ENCODE measurements around the gene MYO15B. TPM values are rescaled to one million over a fixed set of nuclear protein-coding genes. Genes with fewer than 3 reads are reported as not detected.

MYO15B gene
- total RNA-seq, 1 experiment from 2014 or later, result 30.3 TPM

- CTCF ChIA-PET, result interaction anchor here (1.3 to 2.4 kb wide), 4 partner anchors 9 to 119 kb away, joined by 3 to 12 read pairs (median 7); a partner anchor contains a TSS
- BruUV-seq (replicated peaks), result no TSS peak
- H3K9ac ChIP-seq (ENCODE audit: low read length), result no peak overlapping the region
- TF ChIP-seq RAD21 (IDR thresholded peaks at IDR 0.05; ENCODE audit: low read depth) (no peak), POLR2AphosphoS5 (IDR thresholded peaks at IDR 0.05; ENCODE audit: low read depth, low read length) (no peak), EZH2phosphoT487 (IDR thresholded peaks at IDR 0.05; ENCODE audit: borderline replicate concordance) (no peak), EGR1 (IDR thresholded peaks at IDR 0.05; ENCODE audit: low read depth) (no peak)
- no peaks in the 10 kb centered on the region for H3K27me3 ChIP-seq (ENCODE audit: insufficient read depth, low read length)
- H3K4me3 ChIP-seq (replicated peaks in 1 of 2; ENCODE audit: low read depth in 1 of 2, low read length in 2 of 2), result no peak overlapping the region
- RAD21 ChIA-PET (ENCODE audit: low non-redundant PET in 1 of 2, low total read pairs in 2 of 2, uncharacterized antibody in 2 of 2, unreplicated experiment in 2 of 2), result interaction anchor here in 1 of 2 experiments (1.4 kb wide), 1 partner anchor 121 kb away, joined by 4 read pairs; no protein-coding TSS in a partner anchor
- intact Hi-C loops (cut with micrococcal nuclease), result no loop called here
- DNase-seq (ENCODE audit: low read depth, low spot score) (no peak), ATAC-seq (no peak)
- H3K4me1 ChIP-seq (ENCODE audit: control insufficient read depth in 1 of 2, insufficient read depth in 2 of 2, low read length in 2 of 2), result peaks cover 12 to 17% of the 10 kb centered on the region in 2 experiments
- POLR2A ChIA-PET, result interaction anchor here (1.1 to 1.2 kb wide), 2 partner anchors 28 to 91 kb away, joined by 3 to 5 read pairs; no protein-coding TSS in a partner anchor
- no peaks in the 10 kb centered on the region for H3K79me2 ChIP-seq (ENCODE audit: insufficient read depth, low read length)
- H2AFZ ChIP-seq (ENCODE audit: low read depth, low read length, poor library complexity, severe bottlenecking), result no peak overlapping the region
- H3K9me2 ChIP-seq (ENCODE audit: insufficient read depth), result no peaks in the 10 kb centered on the region
- no peak overlapping the region for H3K4me2 ChIP-seq (ENCODE audit: low read length)
- no peaks in the 10 kb centered on the region for H4K20me1 ChIP-seq (ENCODE audit: insufficient read depth)
- no peaks in the 10 kb centered on the region for H3K36me3 ChIP-seq (ENCODE audit: control insufficient read depth in 1 of 2, insufficient read depth in 2 of 2, low read length in 2 of 2)
- H3K27ac ChIP-seq (ENCODE audit: low read depth, low read length), result no peak overlapping the region
- H3K9me3 ChIP-seq (ENCODE audit: control insufficient read depth in 1 of 2, insufficient read depth in 1 of 2, low read depth in 1 of 2, low read length in 2 of 2), result no peaks in the 10 kb centered on the region
Measured at GRCh38 chr17:75629157-75629556, 41.6 kb downstream of the MYO15B start.

DNA sequence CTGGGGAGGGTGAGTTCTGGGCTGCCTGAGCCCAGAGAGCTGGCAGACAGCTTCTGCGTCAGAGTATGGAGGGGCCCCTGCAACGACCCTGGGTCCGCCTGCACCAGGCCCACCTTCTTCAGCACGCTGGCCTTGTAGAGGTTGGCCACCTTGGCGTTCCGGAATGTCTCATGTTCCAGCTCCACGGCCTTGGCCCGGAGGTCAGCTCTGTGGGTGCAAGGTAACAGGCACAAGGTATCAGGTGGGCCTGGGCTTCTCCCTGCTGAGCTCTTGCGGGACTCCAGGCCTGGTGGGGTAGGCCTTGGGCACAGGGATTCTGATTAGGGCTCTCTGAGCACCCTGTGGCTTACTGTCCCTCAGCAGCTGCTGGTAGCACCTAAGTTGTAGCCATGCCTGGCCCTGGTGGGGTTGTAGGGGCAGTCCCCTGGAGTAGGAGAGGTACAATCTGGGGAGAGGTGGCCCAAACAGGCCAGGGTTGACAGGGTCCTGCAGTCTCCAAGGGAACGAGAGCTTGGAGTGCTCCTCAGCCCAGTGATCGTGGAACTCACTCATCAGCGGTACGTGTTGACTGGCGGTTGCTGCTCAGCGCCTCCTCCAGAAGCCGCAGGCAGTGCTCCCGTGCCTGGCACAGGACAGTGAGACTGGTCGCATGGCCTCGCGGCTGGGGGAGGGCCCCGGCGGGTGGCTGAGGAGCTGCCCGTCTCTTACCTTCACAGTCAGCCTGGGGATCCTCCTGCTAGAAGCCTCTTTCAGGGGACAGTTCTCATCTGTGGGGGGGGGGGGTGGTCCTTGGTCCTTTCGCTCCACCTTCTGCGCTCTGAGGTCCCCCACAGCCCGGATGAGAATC is 42.7 kb downstream of the MYO15B start:
- Histone ChIP-seq H3K36me3 (ENCODE audit: control insufficient read depth in 1 of 2, insufficient read depth in 2 of 2, low read length in 2 of 2) (no peaks in the 10 kb centered on the region), H3K9ac (ENCODE audit: low read length) (no peak overlapping the region), H3K4me3 (replicated peaks in 1 of 2; ENCODE audit: low read depth in 1 of 2, low read length in 2 of 2) (no peak overlapping the region), H2AFZ (ENCODE audit: low read depth, low read length, poor library complexity, severe bottlenecking) (no peak overlapping the region), H3K4me2 (ENCODE audit: low read length) (no peak overlapping the region), H3K79me2 (ENCODE audit: insufficient read depth, low read length) (no peaks in the 10 kb centered on the region), H3K4me1 (ENCODE audit: control insufficient read depth in 1 of 2, insufficient read depth in 2 of 2, low read length in 2 of 2) (peaks cover 15 to 22% of the 10 kb centered on the region in 2 experiments), H4K20me1 (ENCODE audit: insufficient read depth) (no peaks in the 10 kb centered on the region), H3K27me3 (ENCODE audit: insufficient read depth, low read length) (no peaks in the 10 kb centered on the region), H3K27ac (ENCODE audit: low read depth, low read length) (no peak overlapping the region), H3K9me2 (ENCODE audit: insufficient read depth) (no peaks in the 10 kb centered on the region), H3K9me3 (ENCODE audit: control insufficient read depth in 1 of 2, insufficient read depth in 1 of 2, low read depth in 1 of 2, low read length in 2 of 2) (no peaks in the 10 kb centered on the region)
- POLR2A ChIA-PET, result interaction anchor here (1.1 to 1.5 kb wide), 3 partner anchors 29 to 150 kb away, joined by 3 to 5 read pairs (median 4); a partner anchor contains a TSS
- BruUV-seq (replicated peaks), result no TSS peak
- CTCF ChIA-PET, result interaction anchor here (1.3 to 2.4 kb wide), 4 partner anchors 10 to 117 kb away, joined by 3 to 12 read pairs (median 7); a partner anchor contains a TSS
- intact Hi-C loops (cut with micrococcal nuclease), result loop anchor here (5.0 kb wide), 1 partner anchor 113 kb away; the partner anchor contains the start of genes CASKIN2 and TSEN54
- no peak for ATAC-seq
- RAD21 ChIA-PET (ENCODE audit: low non-redundant PET in 1 of 2, low total read pairs in 2 of 2, uncharacterized antibody in 2 of 2, unreplicated experiment in 2 of 2), result interaction anchor here in 1 of 2 experiments (0.5 kb wide), 1 partner anchor 118 kb away, joined by 3 read pairs; no protein-coding TSS in a partner anchor
- no peak for DNase-seq (ENCODE audit: low read depth, low spot score)
- TF ChIP-seq ELF1 (IDR thresholded peaks at IDR 0.05; ENCODE audit: borderline replicate concordance, low read depth), result no peak
- no peak for TF ChIP-seq ZBTB33 (IDR thresholded peaks at IDR 0.05; ENCODE audit: extremely low read depth, insufficient replicate concordance, low read length)
- no peak for TF ChIP-seq EZH2phosphoT487 (IDR thresholded peaks at IDR 0.05; ENCODE audit: borderline replicate concordance)
- TF ChIP-seq SP1 (IDR thresholded peaks at IDR 0.05; ENCODE audit: low read depth), result no peak
- no peak for TF ChIP-seq REST (IDR thresholded peaks at IDR 0.05; ENCODE audit: low read depth)
- TF ChIP-seq EGR1 (IDR thresholded peaks at IDR 0.05; ENCODE audit: low read depth), result no peak
- TF ChIP-seq MAX (IDR thresholded peaks at IDR 0.05), result no peak
- TF ChIP-seq CEBPB (IDR thresholded peaks at IDR 0.05; ENCODE audit: low read depth), result no peak
- no peak for TF ChIP-seq TCF7L2 (IDR thresholded peaks at IDR 0.05; ENCODE audit: borderline replicate concordance, extremely low read depth, insufficient read depth, insufficient read length)
- TF ChIP-seq JUND (IDR thresholded peaks at IDR 0.05), result no peak

All from HCT116 (cell line).